HUDEP-2 (cell line): ENCODE data around the gene SLF2.

Source experiments
- DNase-seq, 76 experiments: peaks; one replicate each; lab custom pipeline; 2025; ENCODE audit not compliant: unreplicated experiment in 76 of 76; lab: John Stamatoyannopoulos, UW

The SLF2 gene

DNA sequence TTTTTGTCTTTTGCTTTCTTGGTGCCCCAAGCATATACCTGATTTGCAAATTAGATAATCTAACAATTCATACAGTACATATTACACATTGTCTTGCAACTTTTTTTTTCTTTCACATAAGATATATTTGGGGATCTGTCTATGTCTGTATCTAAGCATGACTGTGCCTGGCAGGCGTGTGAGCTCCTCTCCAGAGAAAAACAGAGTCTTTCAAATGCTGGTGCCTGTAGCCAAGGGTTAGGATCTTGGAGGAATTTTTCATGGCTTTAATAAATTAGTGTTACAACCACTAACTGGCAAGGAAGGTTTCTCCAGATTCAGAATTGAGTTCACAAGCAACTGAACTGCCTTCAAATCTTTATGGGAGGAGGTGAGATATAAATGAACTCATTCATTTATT is 14.8 kb upstream of the SLF2 start:
- no peak for DNase-seq

- no peak for DNase-seq
Observed at GRCh38 chr10:100899171-100899570, 13.6 kb upstream of the SLF2 start.

- DNase-seq = no peak
Observed at GRCh38 chr10:100901051-100901450, 11.7 kb upstream of the SLF2 start.

DNA sequence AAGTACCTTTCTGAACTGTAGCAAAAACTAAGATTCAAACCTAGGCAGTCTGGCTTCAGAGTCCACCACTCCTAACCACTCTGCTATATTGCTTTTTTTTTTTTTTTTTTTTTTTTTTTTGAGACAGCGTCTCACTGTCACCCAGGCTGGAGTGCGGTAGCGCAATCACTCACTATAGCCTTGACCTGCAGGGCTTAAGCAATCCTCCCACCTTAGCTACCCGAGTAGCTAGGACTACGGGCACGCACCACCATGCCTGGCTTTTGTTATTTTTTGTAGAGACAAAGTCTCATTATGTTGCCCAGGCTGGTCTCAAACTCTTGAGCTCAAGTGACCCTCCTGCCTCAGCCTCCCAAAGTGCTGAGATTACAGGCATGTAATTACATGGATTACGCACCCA is 10.1 kb upstream of the SLF2 start:
- no peak for DNase-seq

GRCh38 chr10:100904917-100905316 is 7.8 kb upstream of the SLF2 start:
- DNase-seq = no peak

DNA sequence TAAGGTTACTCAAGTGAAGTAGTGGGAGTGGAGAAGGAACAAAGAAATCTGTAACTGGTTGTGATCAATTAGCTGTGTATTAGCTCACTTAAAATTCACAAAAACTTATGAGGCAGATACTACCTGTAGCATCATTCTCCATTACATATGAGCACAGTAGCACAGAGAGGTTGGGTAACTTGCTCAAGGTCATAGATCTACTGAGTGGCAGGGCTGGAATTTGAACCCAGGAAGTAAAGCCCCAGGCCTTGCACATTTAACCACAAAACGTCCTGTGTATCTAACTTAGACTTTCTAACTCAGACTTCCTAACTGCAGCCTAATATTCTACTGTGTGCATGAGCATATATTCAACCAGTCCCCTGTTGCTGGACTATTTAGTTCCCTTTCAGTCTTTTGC is 5.6 kb upstream of the SLF2 start:
- DNase-seq = no peak

GRCh38 chr10:100907773-100908363 is 4.9 kb upstream of the SLF2 start:
- no peak for DNase-seq

DNA sequence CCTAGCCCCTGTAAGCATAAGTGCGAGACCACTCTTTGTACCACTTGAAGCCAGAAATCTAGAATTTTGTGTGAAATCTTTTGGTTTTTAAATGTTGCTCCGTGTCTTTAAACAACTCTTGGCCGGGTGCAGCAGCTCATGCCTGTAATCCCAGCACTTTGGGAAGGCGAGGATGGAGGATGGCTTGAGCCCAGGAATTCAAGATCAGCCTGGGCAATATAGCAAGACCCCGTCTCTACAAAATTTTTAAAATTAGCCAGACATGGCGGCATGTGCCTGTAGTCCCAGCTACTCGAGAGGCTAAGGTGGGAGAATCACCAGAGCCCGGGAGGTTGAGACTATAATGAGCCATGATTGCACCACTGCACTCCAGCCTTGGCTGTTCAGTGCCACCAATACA is 4.4 kb upstream of the SLF2 start:
- no peak for DNase-seq

DNA sequence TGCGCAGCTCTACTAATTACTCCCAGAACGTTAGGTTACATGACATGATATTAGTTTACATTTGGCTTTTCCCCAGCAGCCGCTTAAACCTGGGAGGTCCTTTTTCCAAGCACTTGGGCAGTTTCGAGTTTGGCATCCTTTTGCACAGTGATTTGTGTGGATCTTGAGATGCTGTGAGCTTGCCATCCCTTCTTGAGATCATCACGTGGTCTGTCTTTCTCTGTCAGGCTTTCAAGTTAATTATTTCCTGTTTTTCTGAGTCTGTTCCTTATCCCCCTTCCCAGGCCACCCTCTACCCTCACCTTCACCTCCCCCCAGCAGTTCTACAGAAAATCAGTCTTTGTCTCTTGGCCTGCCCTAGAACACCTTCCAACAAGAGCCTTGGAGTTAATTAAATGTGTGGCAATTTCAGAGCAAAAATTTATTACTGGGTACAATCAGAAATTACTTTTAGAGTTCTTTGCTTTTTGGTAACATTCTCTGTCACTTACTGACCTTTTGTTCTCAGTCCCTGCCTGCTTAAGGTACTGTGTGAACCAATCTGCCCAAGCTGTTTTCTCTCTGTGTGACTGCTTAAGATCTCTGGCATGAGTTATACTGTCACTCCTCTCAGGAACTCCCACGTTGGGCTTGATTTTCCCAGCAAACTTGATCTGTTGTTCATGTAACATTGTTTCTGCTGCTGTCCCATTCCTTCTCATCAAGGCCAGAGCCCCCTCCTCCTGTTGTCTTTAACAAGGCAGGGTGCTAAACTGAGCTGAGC is 3.1 kb upstream of the SLF2 start:
- DNase-seq = no peak

GRCh38 chr10:100911472-100911871 is 1.3 kb upstream of the SLF2 start:
- no peak for DNase-seq

DNA sequence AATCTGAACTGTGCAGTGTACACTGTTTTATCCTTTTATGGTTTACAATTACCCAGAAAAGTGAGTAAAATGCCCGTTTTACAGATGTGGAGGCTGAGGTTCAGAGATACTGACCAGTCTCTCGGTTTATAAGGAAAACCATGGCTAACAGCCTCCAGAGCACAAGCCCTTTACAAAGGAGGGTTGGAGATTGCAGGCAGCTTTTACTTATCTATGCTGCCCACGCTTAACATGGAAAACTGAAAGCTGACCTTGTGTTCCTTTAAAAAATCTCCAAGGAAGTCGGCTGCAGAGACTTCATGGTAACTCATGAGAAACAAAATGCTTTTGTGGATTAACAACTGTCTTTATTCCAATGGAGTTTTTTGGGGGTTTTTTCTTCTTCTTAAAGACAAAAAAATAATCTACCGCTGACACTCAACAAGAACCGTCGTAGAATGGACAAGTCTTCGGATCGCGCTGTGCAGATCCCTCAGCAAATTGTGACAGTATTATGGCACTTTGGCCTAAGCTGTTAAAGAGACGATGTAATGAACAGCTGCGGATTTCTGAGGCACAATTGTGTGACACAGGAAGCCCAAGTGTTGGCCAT is 654 bp upstream of the SLF2 start:
- DNase-seq = peak in 11 of 76 experiments; percentile 16 to 65 (median 34)

- no peak for DNase-seq
Observed at GRCh38 chr10:100913470-100913865, 705 bp downstream of the SLF2 start.

DNA sequence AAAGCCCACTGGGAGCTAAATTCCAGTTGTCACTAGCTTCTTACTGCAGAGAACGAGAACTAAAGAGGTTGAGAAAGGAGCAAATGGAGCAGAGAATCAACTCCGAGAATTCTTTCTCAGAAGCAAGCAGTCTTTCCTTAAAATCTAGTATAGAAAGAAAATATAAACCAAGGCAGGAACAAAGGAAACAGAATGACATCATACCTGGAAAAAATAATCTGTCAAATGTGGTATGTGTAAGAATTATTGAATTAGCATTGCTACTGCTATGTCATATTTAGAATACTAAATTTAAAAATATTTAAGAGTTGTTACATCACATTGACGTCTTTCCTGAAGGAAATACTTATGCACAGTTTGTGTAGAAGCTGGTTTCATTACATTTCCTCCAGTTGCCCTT is 4.3 kb downstream of the SLF2 start:
- DNase-seq = no peak

DNA sequence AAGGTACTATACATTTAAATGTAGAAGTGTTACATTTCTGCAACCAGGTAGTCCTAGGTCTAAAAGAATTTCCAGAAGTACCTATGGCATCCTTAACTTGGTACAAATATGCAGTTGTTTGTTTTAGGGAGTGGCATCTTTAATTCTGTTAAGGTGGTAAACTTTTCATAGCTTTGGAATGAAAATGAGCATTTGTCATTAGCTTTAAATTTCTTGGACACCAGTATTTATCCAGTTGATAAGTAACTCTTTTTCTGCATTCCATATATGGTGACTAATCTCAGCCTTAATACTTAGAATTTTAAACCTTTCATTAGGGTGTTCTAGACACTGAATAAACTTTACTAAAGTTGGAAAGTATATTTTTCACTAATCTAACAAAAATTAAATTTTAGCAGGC is 10.8 kb downstream of the SLF2 start:
- DNase-seq = no peak

- no peak for DNase-seq
Observed at GRCh38 chr10:100927266-100927665, 14.5 kb downstream of the SLF2 start.

GRCh38 chr10:100928039-100928438 is 15.3 kb downstream of the SLF2 start:
- DNase-seq = no peak

DNA sequence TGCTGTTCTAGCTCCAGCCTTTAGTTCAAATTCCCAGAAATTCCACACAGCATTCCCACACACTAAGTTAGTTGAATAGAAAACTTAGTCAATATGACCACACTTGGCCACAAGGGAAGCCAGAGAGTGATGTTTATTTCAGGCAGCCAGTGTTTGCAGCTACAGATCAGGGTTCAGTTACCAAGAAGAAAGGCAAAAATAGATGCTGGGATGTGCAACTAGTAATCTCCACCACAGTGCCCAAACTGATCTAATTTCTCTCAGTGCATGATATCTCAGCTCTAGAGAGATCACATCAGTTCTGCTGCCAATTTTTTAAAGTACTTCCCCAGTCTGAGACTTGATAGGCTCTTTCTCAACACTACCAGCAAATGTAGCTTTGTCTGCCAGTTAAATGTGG is 17.6 kb downstream of the SLF2 start:
- no peak for DNase-seq

- DNase-seq = peak in 2 of 76 experiments; percentile 7 to 17
Observed at GRCh38 chr10:100934084-100934659, 21.4 kb downstream of the SLF2 start.

- no peak for DNase-seq
Observed at GRCh38 chr10:100939763-100940344, 27.1 kb downstream of the SLF2 start.

- DNase-seq = no peak
Observed at GRCh38 chr10:100942229-100942628, 29.5 kb downstream of the SLF2 start.

DNA sequence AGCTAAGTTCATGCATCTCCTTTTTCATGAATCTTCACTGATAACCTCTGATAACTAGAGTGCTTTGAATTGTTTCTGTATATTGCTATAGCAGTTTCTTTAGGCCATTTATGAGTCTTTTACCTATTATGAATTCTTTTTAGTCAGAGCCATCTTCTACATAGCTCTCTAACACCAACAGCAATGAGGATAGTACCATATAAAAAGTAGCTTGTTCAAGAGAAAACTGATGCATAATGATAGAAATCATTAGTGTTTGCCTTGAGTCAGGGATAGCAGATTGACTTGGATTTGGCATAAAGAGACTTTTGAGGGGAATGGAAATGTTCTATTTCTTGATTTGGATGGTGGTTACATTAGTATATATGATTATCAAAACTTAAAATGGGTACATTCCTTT is 30.7 kb downstream of the SLF2 start:
- DNase-seq = no peak
